A204.1 (cell line): Measurements from ENCODE around the gene CDH22.

Experiments used
- FAIRE-seq: peaks from 2 replicates; lab custom pipeline; 2012; peaks lifted over from hg19 to GRCh38; lab: Jason Lieb, UNC

The CDH22 gene

DNA sequence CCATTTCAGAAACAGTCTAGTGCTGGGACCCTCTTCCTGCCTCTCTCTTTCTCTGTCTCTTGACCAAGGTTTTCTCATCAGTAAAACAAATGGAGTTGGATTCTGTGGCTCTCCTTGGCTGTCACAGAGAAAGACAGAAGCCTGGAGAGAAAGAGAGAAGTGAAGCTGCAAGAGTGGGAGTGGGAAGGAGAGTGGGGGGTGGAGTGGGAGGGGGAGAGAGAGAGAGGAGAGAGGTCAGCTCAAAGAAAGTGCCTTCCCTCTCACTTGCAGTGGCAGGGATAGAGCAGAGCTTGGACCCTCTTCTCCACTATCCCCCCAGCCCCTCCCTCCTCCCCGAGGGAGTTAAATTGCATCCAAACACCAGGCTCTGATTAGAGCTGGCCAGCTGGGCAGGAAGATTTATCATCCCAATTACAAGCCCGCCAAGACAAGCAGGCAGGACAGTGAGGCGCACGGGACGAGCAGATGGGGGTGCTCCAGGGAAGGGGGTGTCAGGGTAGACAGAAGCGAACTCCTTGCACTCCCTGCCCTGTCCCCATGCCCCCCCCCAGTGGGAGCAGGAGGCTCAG lies 115.8 kb downstream of the CDH22 start:
- no peak for FAIRE-seq

DNA sequence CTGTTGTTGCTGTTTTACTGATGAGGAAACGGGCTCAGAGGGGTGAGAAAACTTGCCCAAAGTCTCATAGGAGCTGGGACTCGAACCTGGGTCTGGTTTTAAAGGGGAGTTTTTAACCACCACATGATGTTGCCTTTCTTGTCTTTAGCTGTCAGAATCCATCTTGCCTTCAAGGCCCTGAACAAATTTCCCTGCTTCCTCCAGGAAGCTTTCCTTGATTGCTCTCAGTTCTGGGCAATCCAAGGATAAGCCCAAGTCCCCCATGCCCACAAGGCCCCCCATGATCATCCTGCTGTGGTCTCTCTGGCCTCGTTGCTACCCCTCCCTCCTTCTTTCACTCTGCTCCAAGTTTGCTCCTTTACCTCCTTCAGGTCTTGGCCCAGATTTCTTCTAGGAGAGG lies 116.7 kb downstream of the CDH22 start:
- no peak for FAIRE-seq

DNA sequence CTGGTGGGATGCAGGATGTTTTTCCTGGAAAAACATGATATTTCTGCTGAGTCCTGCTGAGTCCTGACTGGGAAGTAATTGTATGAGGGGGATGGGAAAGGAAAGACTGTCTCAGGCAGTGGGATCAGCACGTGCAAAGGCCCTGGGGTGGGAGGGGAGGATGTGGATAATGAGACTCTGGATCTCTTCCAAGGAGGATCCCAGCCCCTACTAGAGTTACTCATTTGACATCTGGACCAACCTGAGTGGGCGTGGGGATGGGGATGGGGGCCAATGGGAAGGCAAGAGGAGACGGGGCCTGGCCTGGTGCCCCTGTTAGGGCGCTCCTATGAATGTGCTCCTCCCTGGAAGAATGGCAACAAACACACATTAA lies 117.1 kb downstream of the CDH22 start:
- no peak for FAIRE-seq

DNA sequence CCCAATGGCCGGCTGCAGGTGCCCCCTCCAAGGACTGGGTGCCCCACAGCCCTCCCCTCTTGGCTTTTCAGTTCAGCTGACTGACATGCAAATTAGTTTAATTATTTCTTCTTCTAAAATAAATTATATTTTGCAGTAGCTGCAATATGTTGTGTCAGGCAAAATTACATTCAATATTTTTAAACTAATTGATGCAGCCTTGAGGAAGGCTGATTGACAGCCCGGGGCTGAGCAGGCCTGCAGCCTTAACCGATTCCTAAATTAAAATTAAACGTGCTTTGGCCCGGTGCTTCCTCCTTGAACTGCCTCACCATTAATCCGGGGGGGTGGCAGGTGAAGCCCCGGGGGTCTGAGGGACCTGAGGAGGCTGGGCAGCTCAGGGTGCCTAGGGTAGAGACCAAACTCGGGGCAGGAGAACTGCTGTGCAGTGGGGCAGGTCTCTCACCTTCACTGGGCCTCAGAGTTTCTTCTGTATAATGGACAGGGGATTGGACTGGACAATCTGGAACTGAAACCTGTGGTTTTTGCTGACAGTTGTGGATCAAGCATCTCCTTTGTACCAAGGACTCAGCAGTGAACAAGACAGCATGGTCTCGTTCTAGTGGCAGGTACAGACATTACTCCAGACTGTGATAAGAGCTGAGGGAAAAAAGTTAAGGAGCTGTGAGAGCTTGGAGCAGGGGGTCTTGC lies 117.7 kb downstream of the CDH22 start:
- FAIRE-seq = no peak

DNA sequence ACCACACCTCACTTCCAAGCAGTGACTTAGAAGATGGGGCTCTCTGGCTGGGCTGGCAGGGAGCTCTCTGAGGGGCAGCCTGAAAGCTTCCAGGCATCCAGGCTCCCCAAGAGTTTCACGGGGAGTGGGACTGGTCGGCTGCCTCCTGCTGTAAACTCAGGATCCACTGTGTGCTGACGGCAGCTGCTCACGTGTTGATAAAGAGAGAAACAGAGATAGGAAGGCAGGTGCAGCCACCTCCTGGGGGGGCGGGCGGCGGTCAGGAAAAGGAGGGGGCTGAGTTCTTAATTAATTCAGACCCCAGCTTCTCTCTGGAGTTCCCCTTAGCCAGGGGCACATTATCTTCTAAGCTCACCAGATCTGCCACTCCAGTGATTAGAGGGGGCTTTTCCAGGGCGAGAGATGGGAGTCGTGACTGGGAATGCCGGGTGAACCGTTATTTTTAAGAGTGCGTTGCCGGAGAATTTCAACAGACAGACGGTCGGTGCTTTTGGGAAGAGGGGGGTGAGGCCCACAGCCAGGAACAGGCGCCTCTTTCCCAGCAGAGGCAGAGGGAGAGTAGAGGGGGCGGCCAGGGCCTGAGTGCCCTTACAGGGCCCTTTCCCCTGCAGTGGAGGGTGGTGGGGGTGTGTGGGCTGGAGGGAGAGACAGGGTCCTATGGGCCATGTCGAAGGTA lies 119.3 kb downstream of the CDH22 start:
- no peak for FAIRE-seq

DNA sequence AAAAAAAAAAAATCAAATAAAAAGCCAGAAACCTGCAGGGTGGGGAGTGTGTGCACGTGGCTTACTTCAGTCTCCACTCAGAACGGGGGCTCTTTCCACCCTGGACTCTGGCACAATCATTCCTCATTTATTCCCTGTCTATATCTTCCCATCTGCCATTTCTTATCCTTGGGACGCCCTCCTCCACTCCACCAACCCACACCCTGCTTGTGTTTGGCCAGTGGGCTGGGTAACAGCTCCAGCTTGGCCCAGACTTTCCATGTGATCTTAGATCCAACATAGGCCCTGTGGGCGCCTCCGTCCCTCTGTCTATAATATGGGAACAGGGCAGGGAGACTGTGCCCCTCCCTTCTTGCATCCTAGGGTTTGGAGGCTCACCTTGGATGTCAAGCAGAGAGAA lies 122.1 kb downstream of the CDH22 start:
- no peak for FAIRE-seq

DNA sequence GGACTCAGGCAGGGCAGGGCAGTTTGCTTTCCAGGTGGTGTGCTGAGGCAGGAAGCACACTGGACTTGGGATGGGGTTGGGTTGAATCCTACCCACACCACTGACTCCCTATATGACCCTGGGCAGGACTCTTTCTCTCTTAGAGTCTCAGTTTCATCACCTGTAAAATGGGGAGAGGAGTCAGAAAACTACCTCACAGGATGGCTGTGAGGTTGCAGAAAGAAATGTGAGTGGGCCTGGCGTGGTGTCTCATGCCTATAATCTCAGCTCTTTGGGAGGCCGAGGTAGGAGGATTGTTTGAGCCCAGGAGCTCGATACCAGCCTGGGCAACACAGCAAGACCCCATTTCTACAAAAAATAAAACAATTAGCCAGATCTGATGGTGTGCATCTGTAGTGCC lies 122.9 kb downstream of the CDH22 start:
- FAIRE-seq = no peak

DNA sequence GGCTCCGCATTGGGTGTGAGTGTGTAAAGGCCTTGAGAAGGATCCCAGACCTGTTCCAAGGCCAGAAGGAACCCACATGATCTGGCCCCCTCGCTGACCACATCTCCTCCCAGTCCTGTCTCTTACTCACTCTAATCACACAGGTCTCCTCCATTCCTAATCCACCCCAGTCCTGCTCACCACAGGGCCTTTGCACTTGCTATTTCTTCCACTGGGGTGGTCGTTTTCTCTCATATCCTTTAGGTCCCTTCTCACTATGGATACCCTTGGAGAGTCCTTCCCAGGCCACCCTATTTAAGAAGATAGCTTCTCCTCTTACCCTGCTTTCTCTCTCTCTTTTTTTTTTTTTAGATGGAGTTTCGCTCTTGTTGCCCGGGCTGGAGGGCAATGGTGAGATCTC lies 124.5 kb downstream of the CDH22 start:
- no peak for FAIRE-seq

DNA sequence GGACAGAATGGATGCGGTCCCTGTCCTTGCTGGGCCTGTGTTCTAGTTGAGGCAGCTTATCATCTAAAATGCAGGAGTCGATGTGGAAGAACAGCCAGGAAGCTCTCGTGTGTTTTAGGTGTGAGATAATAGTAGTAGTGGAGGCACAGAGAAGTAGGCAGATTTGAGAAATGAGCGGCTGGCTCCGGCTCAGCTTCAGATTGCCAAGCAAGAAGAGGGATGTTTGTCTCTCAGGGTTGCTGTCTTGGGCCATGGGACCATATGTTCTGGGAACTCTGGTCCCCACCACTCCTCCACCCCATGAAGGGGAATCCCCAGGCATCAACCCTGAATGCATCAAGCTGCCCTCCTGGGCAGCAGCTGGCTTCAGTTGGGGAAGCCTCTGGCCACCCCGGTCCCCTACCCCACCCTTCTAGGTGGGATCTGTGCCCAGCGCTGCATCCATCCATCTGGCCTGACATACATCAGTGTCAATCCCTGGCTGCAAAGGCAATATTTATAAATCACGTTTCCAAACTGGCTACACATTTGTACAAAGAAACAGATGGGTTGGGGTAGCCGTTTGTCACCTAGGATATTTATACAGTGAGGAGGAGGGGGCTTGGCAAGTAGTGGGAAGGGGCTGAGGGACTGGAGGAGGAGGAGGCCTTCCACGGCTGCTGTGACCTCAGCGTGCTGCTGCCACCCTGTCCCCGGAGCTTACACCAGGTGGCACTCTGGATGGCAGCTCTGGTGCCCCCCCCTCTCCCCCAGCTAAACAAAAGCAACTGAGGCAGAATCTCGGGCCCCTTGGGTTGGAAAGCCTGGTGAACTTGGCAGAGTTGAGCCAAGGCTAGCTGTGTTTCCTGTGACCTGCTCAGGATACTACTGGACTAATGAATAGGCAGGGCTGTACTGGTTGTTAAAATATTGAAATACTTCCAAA lies 125.8 kb downstream of the CDH22 start:
- no peak for FAIRE-seq

DNA sequence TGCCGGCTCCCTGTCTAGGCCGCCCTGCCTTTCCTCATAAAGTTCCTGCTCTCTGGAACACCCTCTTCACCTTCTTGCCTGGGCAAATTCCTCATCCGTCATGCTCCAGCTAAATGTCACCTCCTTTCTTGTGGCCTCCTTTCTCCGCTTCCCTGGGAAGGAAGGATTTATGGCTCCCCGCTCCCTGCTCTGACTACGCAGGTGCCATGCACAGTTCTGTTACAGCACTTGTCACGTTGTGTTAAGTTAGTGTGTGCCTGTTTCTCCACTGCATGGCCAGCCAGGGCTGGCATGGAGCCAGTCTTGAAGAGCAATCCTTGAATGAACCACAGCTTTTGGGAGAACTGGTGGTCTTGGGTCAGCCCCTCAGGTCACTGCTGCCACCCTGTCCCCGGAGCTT lies 128.4 kb downstream of the CDH22 start:
- no peak for FAIRE-seq

DNA sequence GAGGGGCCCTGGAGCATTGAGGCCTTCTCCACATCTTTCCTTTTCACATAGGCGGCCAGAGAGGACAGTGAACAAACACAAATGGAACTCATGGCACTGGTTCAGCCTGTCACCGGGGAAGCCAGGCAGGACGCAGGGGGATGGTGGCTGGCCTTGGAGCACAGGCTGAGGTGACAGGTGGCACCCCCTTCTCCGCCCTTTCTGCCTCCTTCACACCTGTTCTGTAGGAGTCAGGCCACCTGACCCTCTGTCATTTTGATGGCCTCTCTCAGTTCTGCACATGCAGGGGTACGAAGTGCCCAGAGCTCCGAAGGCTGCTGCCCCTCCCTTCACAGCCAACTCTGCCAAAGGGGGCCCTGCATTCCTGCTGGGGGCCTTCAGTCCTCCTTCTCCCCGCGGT lies 129.4 kb downstream of the CDH22 start:
- FAIRE-seq = no peak

DNA sequence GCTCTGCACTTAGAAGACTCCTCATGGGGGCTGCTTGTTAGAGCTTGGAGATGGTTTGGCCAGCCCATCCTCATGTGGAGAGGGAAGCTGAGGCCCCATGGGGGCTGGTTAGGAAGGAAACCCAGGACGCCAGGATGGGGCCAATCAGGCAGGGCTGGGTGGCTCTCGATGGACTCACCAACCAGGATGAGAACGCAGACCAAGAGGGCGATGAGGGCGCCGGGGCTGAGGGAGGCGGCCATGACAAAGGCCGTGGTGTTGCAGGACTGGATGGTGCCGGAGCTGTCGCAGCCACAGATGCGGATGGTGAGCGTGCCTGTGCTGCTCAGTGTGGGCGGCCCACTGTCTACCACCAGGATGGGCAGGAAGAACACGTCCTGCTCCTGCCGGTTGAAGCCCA lies 130.5 kb downstream of the CDH22 start:
- FAIRE-seq = no peak

DNA sequence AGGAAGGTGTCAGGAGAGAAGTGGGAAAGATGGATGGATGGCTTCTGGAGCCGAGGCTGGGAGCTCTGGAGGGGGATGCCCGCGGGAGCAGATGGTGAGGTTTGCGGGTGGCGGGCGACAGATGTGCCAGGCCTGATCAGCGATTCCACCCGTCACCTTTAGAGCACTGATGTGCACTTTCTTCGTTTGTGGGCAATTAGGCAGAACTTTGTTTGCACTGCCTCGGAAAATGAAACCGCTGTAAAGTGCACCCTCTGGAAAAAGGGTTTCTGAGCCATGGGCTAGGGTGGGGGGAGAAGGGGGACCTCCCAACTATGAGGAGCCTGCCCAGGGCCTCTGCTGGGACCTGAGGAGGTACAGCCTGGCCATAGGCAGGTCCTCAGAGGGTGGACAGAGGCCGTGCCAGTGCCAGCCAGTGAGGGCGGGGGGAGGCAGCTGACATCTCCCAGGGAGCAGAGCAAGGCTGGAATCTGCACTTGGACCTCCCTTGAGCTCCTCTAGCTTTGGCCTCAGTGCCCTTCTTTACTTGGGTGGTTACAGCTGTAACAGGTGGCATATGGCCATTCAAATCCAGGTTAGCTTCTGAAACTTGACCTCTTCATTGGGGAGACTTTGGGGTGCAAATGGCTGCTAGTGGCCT lies 131.4 kb downstream of the CDH22 start:
- no peak for FAIRE-seq

DNA sequence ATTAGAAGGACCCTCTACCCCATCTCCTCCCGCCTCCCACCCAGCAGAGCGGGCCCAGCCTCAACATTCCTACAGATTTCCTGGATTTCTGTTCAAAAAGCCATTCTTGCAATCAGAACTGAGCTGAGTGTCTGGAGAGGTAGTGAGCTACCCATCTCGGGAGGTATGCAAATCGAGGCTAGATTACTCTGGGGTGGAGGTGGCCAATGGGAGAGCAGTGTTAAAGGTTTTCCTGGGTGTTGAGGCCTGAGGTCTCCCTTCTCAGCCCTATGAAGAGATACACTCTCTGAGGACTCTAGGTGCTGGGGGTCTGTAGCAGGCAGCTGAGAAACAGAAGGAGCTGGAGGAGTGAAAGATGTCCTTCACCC lies 133.2 kb downstream of the CDH22 start:
- FAIRE-seq = no peak

DNA sequence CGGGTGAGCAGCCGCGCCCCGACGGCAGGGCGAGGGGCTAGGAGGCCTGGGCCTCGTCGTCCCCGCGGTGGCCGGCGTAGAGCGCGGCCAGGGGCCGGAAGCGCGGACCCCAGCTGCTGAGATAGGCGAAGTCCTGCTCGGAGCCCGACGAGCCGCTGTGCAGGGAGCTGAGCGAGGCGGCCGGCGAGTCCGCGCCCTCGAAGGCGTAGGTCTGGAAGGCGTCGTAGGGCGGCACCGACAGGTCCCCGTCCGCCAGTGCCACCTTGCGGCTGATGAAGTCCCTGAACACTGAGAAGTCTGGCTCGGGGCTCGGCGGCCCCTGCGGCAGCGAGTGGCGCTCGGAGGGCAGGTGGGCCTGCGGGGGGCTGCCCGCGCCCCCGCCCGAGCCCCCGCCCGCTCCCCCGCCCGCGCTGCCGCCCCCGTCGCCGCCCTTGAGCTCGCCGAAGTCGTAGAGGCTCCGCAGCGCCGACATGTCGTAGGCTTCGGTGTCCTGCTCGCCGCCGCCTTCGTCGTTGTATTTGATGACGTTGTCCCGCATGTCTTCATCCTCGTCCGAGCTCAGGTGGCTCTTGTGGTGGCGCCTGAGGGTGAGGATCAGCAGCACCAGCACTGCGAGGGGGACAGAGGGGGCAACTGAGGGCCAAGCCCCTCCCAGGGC lies 133.7 kb downstream of the CDH22 start:
- FAIRE-seq = no peak

DNA sequence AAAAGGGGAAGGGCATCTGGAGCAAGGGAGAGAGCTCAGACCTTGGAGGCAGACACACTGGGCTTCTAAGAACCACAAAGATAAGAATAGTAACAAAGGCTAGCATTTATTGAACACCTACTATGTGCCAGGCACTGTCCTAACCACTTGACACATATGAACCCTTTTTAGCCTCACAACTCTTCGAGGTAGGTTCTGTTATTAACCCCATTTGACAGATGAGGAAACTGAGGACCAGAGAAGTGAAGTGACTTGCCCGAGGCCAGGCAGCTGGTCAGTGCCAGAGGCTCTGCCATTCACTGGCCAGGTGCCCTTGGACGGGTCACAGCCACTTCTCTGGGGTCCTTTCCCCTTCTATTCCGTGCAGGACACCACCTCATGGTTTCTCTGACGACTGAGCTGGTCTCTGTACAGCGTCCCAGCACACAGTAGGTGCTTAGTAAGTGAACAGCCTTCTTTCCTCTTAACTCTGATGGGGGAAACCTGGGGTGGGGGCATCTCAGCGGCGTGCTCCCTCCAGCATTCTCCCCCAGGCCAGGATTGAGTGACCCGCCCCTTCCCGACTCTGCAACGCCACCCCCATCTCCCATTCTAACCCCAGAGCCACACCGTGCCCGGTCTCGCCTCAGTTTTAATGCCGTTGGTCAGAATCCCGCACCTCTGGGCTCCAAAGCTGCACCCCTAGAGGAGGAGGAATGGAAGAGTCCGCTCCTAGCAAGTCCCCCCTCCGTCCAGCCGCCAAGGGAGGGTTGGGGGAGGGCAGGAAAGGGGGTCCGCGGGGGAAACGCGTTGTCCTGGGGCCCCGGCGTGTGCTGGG lies 134.4 kb downstream of the CDH22 start:
- FAIRE-seq = no peak

DNA sequence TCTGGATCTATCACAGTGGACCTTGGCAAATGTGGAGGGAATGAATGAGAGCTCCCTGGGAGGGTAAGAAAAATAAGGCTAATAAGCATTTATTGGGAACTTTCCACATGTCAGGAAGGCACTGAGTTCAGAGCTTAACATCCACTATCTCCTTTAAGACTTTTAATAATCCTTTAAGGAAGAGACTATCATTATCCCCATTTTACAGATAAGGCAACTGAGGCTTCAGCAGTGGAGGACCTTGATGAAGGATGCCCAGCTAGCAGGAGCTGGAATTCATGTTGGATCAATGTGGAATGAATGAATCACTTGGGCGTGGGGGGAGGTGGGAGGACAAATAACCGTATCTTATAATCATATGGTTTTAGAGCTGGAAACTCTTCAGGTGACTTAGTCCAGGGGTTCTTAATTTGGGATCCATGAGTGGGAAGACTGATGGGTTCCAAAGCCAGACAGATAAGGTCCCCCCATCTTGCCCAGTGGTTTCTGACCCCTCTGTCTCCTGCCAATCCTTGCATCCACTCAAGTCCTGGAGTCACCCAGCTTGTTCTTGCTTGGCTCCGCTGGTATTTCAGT lies 135.2 kb downstream of the CDH22 start:
- no peak for FAIRE-seq

DNA sequence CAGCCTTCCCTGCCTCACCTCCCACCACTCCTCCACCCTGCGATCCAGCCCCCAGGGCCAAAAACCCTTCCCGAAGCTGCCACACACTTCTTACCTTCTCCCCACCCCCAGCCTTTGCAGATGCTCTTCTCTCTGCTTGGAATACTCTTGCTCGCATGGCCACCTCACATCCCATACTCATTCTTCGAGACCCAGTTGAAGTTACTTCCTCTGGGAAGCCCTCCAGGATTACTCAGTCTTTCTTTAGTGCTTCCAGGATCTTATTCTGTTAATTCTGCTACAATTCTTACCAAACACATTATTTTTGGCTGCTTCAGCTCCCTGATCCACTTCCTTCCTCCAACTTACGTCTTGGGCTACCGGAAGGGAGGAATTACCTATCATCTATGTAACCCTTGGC lies 135.8 kb downstream of the CDH22 start:
- no peak for FAIRE-seq

DNA sequence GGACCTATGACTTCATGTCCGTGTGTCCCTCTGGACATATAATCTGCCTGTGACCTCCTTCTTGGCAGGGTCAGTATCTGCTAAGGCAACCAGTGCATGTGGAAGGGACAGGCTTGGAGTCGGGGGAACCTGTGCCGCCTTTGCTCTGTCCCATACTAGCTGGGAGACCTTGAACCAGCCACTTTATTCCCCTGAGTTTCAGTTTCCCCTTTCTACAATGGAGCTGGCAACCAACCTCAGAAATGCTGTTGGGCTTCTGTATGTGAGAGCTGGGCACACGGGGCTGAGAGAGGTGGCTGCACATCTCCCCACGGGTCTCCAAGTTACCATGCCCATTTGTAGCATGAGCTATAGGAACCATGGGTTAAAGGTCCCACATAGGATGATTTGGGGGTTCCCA lies 136.4 kb downstream of the CDH22 start:
- FAIRE-seq = no peak

DNA sequence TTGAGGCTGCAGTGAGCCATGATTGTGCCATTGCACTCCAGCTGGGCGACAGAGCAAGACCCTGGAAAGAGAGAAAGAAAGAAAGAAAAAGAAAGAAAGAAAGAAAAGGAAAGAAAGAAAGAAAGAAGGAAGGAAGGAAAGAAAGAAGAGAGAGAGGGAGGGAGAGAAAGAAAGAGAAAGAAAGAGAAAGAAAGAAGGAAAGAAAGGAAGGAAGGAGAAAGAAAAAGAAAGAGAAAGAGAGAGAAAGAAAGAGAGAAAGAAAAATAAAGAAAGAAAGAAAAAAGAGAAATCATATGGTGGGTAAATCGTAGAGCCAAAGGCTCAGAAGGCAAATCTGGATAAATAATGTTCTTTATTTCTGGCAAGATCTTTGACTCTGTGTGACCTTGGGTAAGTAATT lies 136.8 kb downstream of the CDH22 start:
- FAIRE-seq = no peak
